Mucosa of rectum (tissue), 2 donors: Measurements from ENCODE around the gene NUBP1.
"Not testable (repeated sequence)": the region's sequence is repeated elsewhere in the genome, so short reads cannot be mapped to it uniquely, and the experiment has no call there.

Source experiments
- H3K27ac ChIP-seq, 2 donors: one replicate each; pipeline ENCODE4 v1.7.0; 2013; ENCODE audit warnings: inconsistent platforms in 2 of 2, low read depth in 2 of 2, low read length in 2 of 2
- H3K27me3 ChIP-seq, 2 donors: one replicate each; pipeline ENCODE4 v1.7.0; 2013; ENCODE audit warnings: low read length in 2 of 2; ENCODE audit not compliant: control insufficient read depth in 2 of 2, insufficient read depth in 2 of 2
- H3K36me3 ChIP-seq, 2 donors: one replicate each; pipeline ENCODE4 v1.7.0; 2013; ENCODE audit warnings: low read length in 2 of 2; ENCODE audit not compliant: control insufficient read depth in 2 of 2, insufficient read depth in 2 of 2
- H3K4me1 ChIP-seq, 2 donors: one replicate each; pipeline ENCODE4 v1.7.0; 2013; ENCODE audit warnings: low read length in 2 of 2, mild to moderate bottlenecking in 1 of 2; ENCODE audit not compliant: control insufficient read depth in 2 of 2, insufficient read depth in 2 of 2
- H3K4me3 ChIP-seq, 2 donors: one replicate each; pipeline ENCODE4 v1.7.0; 2013; ENCODE audit warnings: low read length in 2 of 2
- H3K9ac ChIP-seq, 2 donors: one replicate each; pipeline ENCODE4 v1.7.0; 2013; ENCODE audit warnings: low read length in 2 of 2, low read depth in 1 of 2, mild to moderate bottlenecking in 1 of 2
- H3K9me3 ChIP-seq, 2 donors: one replicate each; pipeline ENCODE4 v1.7.0; 2013; ENCODE audit warnings: low read length in 2 of 2; ENCODE audit not compliant: control insufficient read depth in 2 of 2
- donor health status: healthy.
- donor health status: Normal muscosa, but diverticular disease.

The NUBP1 gene

DNA sequence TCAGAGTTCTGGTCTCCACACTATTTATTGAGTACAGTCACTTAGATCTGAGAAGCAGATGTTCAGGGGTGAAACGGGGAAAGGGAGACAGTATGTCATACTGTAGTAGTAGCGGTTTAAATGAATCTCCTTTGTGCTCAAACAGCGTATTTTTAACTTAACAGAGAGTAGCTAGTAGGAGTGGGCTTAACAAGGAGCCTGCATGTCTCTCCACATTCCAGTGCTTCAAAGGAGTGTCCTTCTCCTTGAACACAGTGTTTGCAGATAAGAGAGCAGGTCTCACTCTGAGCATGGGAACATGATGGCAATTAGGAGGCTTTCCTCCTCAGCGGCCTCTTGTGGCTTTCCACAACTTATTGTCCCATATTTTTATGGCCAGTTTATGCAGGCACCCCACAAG is 45.0 kb downstream of the NUBP1 start:
- not testable (repeated sequence) for H3K27me3 ChIP-seq, H3K36me3 ChIP-seq, H3K4me3 ChIP-seq, H3K9ac ChIP-seq, H3K9me3 ChIP-seq, H3K27ac ChIP-seq, H3K4me1 ChIP-seq

DNA sequence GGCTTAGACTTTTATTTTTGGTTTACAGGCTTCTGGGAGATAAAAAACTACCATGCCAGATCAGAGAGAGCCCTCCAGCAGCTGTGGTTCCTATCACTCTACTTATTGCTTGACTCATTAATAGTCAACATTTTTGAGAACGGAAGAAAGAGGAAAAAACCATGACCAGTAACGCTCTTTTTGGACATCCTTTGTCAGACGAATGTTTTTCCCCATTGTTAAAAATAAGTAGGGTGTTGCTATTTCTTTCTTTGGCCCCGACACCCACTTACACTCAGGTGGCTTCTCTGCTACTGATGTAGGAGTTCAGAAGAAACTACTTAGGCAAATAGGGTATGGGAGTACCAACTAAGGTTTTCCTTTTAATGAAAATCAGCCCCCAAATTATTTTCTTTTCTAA is 47.4 kb downstream of the NUBP1 start:
- Histone ChIP-seq H3K9me3 (no peaks in the 10 kb centered on the region), H3K36me3 (no peaks in the 10 kb centered on the region), H3K9ac (no peak overlapping the region)

DNA sequence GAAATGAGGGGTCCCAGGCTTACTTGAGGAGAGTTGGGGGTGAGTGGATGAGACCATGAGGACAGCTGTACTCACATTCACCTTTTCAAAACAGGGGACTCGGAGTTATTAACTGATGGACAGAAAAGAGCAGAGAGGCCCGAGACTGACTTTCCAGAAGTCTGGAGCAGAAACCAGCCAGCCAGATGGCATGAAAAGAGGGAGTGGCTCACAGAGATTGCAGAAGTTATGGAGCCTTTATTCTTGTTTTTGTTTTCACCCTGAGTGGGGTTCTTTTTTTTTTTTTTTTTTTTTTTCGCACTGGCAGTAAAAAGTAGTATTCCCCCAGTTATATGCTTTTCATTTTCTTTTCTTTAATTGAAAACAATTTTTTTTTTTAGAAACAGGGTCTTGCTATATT is 56.1 kb downstream of the NUBP1 start:
- H3K36me3 ChIP-seq = no peaks in the 10 kb centered on the region
- H3K27me3 ChIP-seq = no peaks in the 10 kb centered on the region
- no peak overlapping the region for H3K27ac ChIP-seq
- H3K4me1 ChIP-seq = no peaks in the 10 kb centered on the region
- no peak overlapping the region for H3K9ac ChIP-seq
- H3K9me3 ChIP-seq = no peaks in the 10 kb centered on the region
- no peak overlapping the region for H3K4me3 ChIP-seq

More for the DNA sequence above, 47.4 kb downstream of the NUBP1 start:
- Histone ChIP-seq H3K4me1 (no peaks in the 10 kb centered on the region), H3K27ac (no peak overlapping the region), H3K4me3 (no peak overlapping the region), H3K27me3 (no peaks in the 10 kb centered on the region)

DNA sequence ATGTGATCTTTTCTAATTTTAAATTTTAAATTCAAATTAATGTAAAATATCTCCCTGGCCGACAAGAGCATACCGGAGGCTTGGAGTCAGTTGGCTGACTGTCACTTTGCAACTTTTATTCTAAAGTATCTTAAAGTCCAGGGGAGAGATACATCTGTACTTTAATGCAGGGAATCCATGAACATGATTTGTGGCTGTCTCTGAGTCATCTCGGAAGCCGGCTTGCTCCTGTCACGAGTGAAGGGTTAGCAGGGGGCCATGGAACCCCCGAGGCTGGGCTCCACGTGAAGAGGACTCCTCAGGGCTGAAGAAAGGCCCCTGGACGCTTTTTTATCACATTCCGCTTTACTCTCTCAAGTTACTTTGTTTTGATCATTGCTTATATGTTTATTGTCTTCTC is 61.7 kb downstream of the NUBP1 start:
- H3K36me3 ChIP-seq = no peaks in the 10 kb centered on the region
- H3K9me3 ChIP-seq = no peaks in the 10 kb centered on the region
- H3K4me3 ChIP-seq = no peak overlapping the region
- no peaks in the 10 kb centered on the region for H3K4me1 ChIP-seq
- no peak overlapping the region for H3K27ac ChIP-seq
- no peak overlapping the region for H3K9ac ChIP-seq
- H3K27me3 ChIP-seq = no peaks in the 10 kb centered on the region

DNA sequence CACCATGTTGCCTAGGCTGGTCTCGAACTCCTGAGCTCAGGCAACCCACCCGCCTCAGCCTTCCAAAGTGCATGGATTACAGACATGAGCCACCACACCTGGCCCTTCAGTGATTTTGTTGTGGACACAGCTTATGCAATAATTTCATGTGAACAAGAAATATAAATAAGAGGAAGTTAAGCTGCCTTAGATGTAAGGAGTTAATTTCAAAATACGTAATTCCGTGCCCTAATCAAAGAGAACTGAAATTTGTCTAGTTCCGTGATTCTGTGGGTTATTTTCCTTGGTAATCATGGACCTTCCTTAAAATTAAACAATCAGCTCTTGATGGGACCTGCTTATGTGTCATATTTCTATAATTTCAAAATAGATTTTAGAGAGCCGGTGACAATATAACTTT is 63.1 kb downstream of the NUBP1 start:
- no peak overlapping the region for H3K27ac ChIP-seq
- H3K27me3 ChIP-seq = no peaks in the 10 kb centered on the region
- no peaks in the 10 kb centered on the region for H3K4me1 ChIP-seq
- no peak overlapping the region for H3K9ac ChIP-seq
- no peaks in the 10 kb centered on the region for H3K36me3 ChIP-seq
- no peaks in the 10 kb centered on the region for H3K9me3 ChIP-seq
- H3K4me3 ChIP-seq = no peak overlapping the region

DNA sequence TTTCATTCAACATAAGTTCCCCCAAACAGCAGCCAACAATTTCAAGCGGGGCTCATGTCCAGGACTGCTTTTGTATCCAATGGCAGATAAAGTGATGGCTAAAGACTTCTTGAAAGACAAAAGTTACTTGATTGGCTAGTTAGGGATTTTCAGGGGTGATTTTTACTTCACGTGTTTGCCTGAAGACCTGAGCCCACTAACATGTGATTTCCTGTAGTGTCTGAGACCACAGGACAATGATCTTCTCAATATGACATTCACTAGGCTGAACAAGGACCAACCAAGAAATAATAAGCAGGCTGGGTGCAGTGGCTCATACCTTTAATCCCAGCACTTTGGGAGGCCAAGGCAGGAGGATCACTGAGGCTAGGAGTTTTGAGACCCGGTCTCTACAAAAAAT is 64.6 kb downstream of the NUBP1 start:
- Histone ChIP-seq H3K9ac (no peak overlapping the region), H3K4me3 (no peak overlapping the region), H3K36me3 (no peaks in the 10 kb centered on the region), H3K4me1 (no peaks in the 10 kb centered on the region), H3K9me3 (no peaks in the 10 kb centered on the region), H3K27ac (no peak overlapping the region), H3K27me3 (no peaks in the 10 kb centered on the region)

DNA sequence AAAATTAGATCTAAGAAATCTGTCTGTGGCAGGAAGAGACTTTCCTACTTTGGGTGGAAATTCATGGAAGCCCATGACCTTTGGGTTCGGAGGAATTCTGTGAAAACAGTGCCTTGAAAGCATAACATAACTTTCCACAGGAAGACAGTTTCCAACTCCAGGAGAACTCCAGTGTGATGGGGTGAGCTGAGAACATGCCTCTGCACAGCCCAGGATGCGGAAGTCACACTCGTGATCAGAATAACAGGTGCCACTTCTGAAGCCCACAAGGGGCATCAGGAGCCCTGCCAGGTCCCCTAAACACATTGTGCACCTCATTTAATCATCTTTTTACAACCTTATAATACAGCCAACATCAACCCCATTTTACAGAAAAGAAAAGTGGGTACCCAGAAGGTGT is 65.2 kb downstream of the NUBP1 start:
- Histone ChIP-seq H3K9ac (no peak overlapping the region), H3K9me3 (no peaks in the 10 kb centered on the region), H3K4me3 (no peak overlapping the region), H3K36me3 (no peaks in the 10 kb centered on the region), H3K4me1 (no peaks in the 10 kb centered on the region), H3K27ac (no peak overlapping the region), H3K27me3 (no peaks in the 10 kb centered on the region)

DNA sequence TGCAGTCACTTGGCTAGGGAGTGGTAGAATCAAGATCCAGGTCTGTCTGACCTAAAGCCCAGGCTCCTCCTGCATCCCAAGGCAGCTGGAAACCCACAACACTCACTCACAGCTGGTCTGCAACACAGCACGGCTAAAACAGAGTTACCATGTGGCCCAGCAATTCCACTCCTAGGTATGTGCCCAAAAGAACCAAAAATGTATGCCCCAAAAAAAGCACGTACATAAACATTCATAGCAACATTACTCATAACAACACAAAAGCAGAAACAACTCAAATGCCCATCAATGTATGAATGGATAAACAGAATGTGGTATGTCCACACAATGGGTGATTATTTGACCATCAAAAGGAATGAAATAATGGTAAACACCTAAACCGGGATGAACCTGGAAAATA is 66.1 kb downstream of the NUBP1 start:
- Histone ChIP-seq H3K9ac (no peak overlapping the region), H3K36me3 (no peaks in the 10 kb centered on the region), H3K4me3 (no peak overlapping the region), H3K9me3 (no peaks in the 10 kb centered on the region), H3K27me3 (no peaks in the 10 kb centered on the region), H3K27ac (no peak overlapping the region), H3K4me1 (no peaks in the 10 kb centered on the region)

DNA sequence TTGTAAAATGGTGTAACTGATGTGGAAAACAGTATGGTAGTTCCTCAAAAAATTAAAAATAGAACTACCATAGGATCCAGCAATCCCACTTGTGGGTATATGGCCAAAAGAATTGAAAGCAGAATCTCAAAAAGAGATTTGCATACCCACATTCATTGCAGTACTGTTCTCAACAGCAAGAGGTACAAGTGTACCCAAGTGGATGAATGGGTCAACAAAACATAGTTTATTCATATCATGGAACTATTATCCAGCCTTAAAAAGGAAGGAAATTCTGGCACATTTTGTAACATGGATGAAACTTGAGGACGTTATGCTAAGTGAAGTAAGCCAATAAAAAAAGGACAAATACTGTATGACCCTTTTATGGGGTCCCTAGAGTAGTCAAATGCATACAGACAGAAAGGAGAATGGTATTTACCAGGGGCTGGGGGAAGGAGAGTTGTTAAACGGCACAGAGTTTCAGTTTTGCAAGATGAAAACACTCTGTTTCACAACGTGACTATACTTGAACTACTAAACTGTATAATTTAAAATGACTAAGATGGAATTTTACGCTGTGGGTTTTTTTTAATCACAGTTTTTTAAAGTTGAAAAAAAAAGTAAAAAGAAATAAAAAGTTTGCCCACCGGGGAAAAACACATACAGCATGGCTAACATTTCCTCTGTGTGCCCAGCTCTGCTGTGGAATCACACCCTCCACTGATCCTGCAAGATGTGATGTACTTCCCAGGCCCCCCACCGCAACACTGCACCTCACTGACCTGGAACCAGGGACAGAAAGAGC is 68.9 kb downstream of the NUBP1 start:
- H3K4me3 ChIP-seq = no peak overlapping the region
- H3K27ac ChIP-seq = no peak overlapping the region
- no peaks in the 10 kb centered on the region for H3K36me3 ChIP-seq
- H3K9me3 ChIP-seq = no peaks in the 10 kb centered on the region
- no peaks in the 10 kb centered on the region for H3K4me1 ChIP-seq
- peaks cover 0 to under 1% of the 10 kb centered on the region in 2 donors for H3K27me3 ChIP-seq
- no peak overlapping the region for H3K9ac ChIP-seq

DNA sequence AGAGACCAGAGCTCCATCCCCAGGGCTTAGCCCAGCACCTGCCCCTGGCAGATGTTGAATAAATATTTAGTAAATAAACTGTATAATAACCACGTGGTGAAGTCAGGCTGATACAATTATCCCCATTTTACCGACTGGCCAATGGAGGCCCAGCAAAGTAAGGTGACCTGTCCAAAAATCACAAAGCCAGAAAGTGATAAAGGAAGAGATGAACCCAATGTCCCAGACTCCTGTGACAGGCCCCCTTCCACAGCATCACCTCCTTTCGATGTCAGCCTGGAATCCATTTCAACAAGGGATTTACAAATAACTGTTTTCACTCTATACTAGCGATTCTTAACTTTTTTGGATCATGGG is 69.4 kb downstream of the NUBP1 start:
- Histone ChIP-seq H3K4me1 (no peaks in the 10 kb centered on the region), H3K27ac (no peak overlapping the region), H3K27me3 (peaks cover 0 to 3% of the 10 kb centered on the region in 2 donors), H3K36me3 (no peaks in the 10 kb centered on the region), H3K4me3 (no peak overlapping the region), H3K9ac (no peak overlapping the region), H3K9me3 (no peaks in the 10 kb centered on the region)

DNA sequence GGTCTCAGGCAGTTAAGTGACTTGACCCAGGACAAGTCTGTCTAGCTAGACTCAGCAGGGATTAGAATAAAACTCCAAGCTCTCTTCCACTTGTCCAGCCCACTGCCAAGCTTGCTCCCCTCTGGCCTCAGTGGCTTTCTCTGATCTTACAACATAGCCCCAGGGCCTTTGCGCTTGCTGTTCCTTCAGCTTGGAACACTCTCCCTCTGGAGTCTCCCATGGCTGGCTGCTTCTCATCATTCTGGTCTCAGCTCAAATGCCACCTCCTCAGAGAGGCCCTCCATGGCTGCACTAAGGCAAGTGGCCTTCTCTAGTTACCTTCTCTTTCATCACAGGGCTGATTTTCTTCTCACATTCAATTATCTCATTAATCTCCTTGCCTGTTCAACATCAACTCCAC is 73.9 kb downstream of the NUBP1 start:
- H3K27me3 ChIP-seq = peaks cover 0 to 3% of the 10 kb centered on the region in 2 donors
- no peaks in the 10 kb centered on the region for H3K9me3 ChIP-seq
- H3K4me1 ChIP-seq = no peaks in the 10 kb centered on the region
- H3K27ac ChIP-seq = no peak overlapping the region
- H3K4me3 ChIP-seq = no peak overlapping the region
- no peak overlapping the region for H3K9ac ChIP-seq
- H3K36me3 ChIP-seq = no peaks in the 10 kb centered on the region
